HepG2 (cell line): Measurements from ENCODE around the gene PRKCE. TPM values are rescaled to one million over a fixed set of nuclear protein-coding genes. Genes with fewer than 3 reads are reported as not detected.

ENCODE experiments used
- CCAR2 ChIP-seq: fragments of 200-400 bp; formaldehyde crosslinking; optimal IDR thresholded peaks from 2 replicates; pipeline ENCODE3; 2018; ENCODE audit warnings: low read depth, mild to moderate bottlenecking, low read length, moderate library complexity
- HDAC1 ChIP-seq: sonication (generic); formaldehyde crosslinking; IDR thresholded peaks from 2 replicates; pipeline ENCODE4 v1.5.1; 2020; ENCODE audit warnings: mild to moderate bottlenecking, missing genetic modification reagents
- MYC ChIP-seq: sonication (generic); formaldehyde crosslinking; IDR thresholded peaks from 2 replicates; pipeline ENCODE4 v1.9.0; 2021; ENCODE audit warnings: missing genetic modification reagents, borderline replicate concordance
- RXRA ChIP-seq: sonication (generic); formaldehyde crosslinking; IDR thresholded peaks from 2 replicates; pipeline ENCODE4 v1.5.1; 2020; ENCODE audit warnings: missing genetic modification reagents
- ZNF292 ChIP-seq: sonication (generic); formaldehyde crosslinking; IDR thresholded peaks from 2 replicates; pipeline ENCODE4 v1.8.1; 2022; ENCODE audit warnings: mild to moderate bottlenecking, low read depth, missing genetic modification reagents, borderline replicate concordance
- ZNF350 ChIP-seq: sonication (generic); formaldehyde crosslinking; IDR thresholded peaks from 2 replicates; pipeline ENCODE4 v1.4.0; 2020; ENCODE audit warnings: mild to moderate bottlenecking, low read depth, missing genetic modification reagents, borderline replicate concordance
- ZNF605 ChIP-seq: sonication (generic); formaldehyde crosslinking; IDR thresholded peaks from 2 replicates; pipeline ENCODE4 v1.8.0; 2022; ENCODE audit warnings: mild to moderate bottlenecking, missing genetic modification reagents
- polyA plus RNA-seq, 8 experiments: library from polyadenylated mRNA; depleted of rRNA in 3 of 8; stranded (reverse) in 7 of 8; unstranded in 1 of 8; fragments of >200 nt; fragmentation: Illumina TruSeq in 4 of 8; extraction: Trizol in 4 of 8; gene quantifications; 2 replicates each; pipeline versions ENCODE4 v1.2.1 to v1.2.3, GENCODE V29; 2011 to 2016; ENCODE audit warnings: low read depth in 4 of 8, missing spikeins in 1 of 8, mixed read lengths in 1 of 8; ENCODE audit not compliant: insufficient read depth in 1 of 8
- total RNA-seq, 5 experiments: library from RNA; depleted of rRNA; stranded (reverse); fragments of >200 nt; fragmentation: Illumina TruSeq; extraction: Trizol; gene quantifications; 2 replicates each; pipeline ENCODE4 v1.2.3, GENCODE V29; 2016; ENCODE audit warnings: low read depth in 1 of 5
- TF ChIP-seq, protein P1 (sequence below): sonication (generic); formaldehyde crosslinking; IDR thresholded peaks from 2 replicates; pipeline ENCODE4 v1.4.0; 2020; ENCODE audit warnings: missing genetic modification reagents
- TF ChIP-seq, protein P2 (sequence below): IDR thresholded peaks from 2 replicates; pipeline ENCODE4 v1.6.1; 2016; ENCODE audit warnings: missing compliant biosample characterization, missing genetic modification reagents, borderline replicate concordance
- TF ChIP-seq, protein P3 (sequence below): sonication (generic); formaldehyde crosslinking; IDR thresholded peaks from 2 replicates; pipeline ENCODE4 v1.9.0; 2021; ENCODE audit warnings: missing genetic modification reagents, borderline replicate concordance
- TF ChIP-seq, protein P4 (sequence below): sonication (generic); formaldehyde crosslinking; IDR thresholded peaks from 2 replicates; pipeline ENCODE4 v1.5.1; 2020; ENCODE audit warnings: missing genetic modification reagents, mild to moderate bottlenecking, borderline replicate concordance

Gene PRKCE
- total and polyA plus RNA-seq, 2 of the 13 experiments (the other 11 are each of a cell fraction or from before 2014, with no cell fraction given) = 1.0 to 3.9 TPM

DNA sequence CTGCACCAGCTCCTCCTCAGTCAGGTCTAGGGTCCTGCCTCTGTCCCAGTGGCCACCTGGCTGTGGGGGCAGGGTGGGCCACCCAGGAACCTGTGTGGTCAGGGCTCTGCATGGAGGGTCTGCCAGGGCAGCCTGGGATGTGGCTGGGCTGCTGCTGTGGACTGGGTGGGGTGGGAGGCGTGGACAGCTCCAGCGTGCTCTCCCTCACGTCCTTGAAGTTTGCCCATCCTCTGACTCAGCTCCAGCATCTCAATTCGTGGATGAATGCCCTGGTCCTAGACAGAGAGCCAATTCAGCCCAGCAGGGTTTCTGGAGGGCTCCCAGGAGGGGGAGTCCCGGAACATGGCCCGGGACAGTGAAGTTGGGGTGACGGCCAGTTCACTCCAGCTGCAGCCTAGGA is 581.4 kb downstream of the PRKCE start (continued):
- TF ChIP-seq, protein P1, sequence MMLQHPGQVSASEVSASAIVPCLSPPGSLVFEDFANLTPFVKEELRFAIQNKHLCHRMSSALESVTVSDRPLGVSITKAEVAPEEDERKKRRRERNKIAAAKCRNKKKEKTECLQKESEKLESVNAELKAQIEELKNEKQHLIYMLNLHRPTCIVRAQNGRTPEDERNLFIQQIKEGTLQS (CRISPR knock-in tag) = peak; percentile 46; the same call in 1 of the 2 replicates
- TF ChIP-seq ZNF292 (CRISPR knock-in tag) = peak; percentile 51; the same call in 1 of the 2 replicates
- peak; percentile 65 for TF ChIP-seq HDAC1 (CRISPR knock-in tag)
- TF ChIP-seq CCAR2 = no peak
- TF ChIP-seq, protein P2, sequence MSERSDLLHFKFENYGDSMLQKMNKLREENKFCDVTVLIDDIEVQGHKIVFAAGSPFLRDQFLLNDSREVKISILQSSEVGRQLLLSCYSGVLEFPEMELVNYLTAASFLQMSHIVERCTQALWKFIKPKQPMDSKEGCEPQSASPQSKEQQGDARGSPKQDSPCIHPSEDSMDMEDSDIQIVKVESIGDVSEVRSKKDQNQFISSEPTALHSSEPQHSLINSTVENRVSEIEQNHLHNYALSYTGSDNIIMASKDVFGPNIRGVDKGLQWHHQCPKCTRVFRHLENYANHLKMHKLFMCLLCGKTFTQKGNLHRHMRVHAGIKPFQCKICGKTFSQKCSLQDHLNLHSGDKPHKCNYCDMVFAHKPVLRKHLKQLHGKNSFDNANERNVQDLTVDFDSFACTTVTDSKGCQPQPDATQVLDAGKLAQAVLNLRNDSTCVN (CRISPR knock-in tag) = peak; percentile 50; the same call in 1 of the 2 replicates
- peak; percentile 60; the same call in 1 of the 2 replicates for TF ChIP-seq ZNF605
- no peak for TF ChIP-seq ZNF350
- TF ChIP-seq, protein P3, sequence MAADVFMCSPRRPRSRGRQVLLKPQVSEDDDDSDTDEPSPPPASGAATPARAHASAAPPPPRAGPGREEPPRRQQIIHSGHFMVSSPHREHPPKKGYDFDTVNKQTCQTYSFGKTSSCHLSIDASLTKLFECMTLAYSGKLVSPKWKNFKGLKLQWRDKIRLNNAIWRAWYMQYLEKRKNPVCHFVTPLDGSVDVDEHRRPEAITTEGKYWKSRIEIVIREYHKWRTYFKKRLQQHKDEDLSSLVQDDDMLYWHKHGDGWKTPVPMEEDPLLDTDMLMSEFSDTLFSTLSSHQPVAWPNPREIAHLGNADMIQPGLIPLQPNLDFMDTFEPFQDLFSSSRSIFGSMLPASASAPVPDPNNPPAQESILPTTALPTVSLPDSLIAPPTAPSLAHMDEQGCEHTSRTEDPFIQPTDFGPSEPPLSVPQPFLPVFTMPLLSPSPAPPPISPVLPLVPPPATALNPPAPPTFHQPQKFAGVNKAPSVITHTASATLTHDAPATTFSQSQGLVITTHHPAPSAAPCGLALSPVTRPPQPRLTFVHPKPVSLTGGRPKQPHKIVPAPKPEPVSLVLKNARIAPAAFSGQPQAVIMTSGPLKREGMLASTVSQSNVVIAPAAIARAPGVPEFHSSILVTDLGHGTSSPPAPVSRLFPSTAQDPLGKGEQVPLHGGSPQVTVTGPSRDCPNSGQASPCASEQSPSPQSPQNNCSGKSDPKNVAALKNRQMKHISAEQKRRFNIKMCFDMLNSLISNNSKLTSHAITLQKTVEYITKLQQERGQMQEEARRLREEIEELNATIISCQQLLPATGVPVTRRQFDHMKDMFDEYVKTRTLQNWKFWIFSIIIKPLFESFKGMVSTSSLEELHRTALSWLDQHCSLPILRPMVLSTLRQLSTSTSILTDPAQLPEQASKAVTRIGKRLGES (CRISPR knock-in tag) = no peak
- TF ChIP-seq RXRA (CRISPR knock-in tag) = 0 out of 2 replicates have a peak, but pooled peaks have one; percentile 20
- TF ChIP-seq, protein P4, sequence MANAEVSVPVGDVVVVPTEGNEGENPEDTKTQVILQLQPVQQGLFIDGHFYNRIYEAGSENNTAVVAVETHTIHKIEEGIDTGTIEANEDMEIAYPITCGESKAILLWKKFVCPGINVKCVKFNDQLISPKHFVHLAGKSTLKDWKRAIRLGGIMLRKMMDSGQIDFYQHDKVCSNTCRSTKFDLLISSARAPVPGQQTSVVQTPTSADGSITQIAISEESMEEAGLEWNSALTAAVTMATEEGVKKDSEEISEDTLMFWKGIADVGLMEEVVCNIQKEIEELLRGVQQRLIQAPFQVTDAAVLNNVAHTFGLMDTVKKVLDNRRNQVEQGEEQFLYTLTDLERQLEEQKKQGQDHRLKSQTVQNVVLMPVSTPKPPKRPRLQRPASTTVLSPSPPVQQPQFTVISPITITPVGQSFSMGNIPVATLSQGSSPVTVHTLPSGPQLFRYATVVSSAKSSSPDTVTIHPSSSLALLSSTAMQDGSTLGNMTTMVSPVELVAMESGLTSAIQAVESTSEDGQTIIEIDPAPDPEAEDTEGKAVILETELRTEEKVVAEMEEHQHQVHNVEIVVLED (CRISPR knock-in tag) = no peak
- peak; percentile 41; the same call in 1 of the 2 replicates for TF ChIP-seq MYC (CRISPR knock-in tag)
